Transverse colon (tissue), 4 donors: ENCODE measurements around the gene RPTOR.

Experiments used
- CTCF ChIP-seq, 5 experiments: fragments of 200-600 bp in 3 of 5; fragments of 450-650 bp in 2 of 5; sonication (generic) in 3 of 5; IDR thresholded peaks; 1 replicate in 2 of 5; 2 replicates in 3 of 5; pipeline ENCODE4 v1.5.1; 2016 to 2017; ENCODE audit warnings: antibody characterized with exemption in 5 of 5, inconsistent platforms in 3 of 5, mild to moderate bottlenecking in 2 of 5, moderate library complexity in 1 of 5
- POLR2A ChIP-seq: fragments of 450-650 bp; IDR thresholded peaks from one replicate; pipeline ENCODE4 v1.6.1; 2016; ENCODE audit warnings: antibody characterized with exemption, mild to moderate bottlenecking, moderate library complexity
- POLR2AphosphoS5 ChIP-seq, 3 donors: sonication (generic); formaldehyde crosslinking; IDR thresholded peaks; one replicate each; pipeline ENCODE4 v1.6.1; 2016; ENCODE audit warnings: antibody characterized with exemption in 3 of 3

- TF ChIP-seq CTCF (IDR thresholded peaks at IDR 0.05) (no peak), POLR2AphosphoS5 (IDR thresholded peaks at IDR 0.05) (no peak), POLR2A (no peak)
Observed at GRCh38 chr17:80901319-80901718, 356.7 kb downstream of the RPTOR start.
